HPDE6-E6E7 (cell line): ENCODE measurements around the gene LGALS1.

Experiments used
- DNase-seq: peaks from one replicate; pipeline ENCODE4 v3.0.0; 2011; ENCODE audit warnings: missing footprints; ENCODE audit errors: extremely low spot score

LGALS1 gene

DNA sequence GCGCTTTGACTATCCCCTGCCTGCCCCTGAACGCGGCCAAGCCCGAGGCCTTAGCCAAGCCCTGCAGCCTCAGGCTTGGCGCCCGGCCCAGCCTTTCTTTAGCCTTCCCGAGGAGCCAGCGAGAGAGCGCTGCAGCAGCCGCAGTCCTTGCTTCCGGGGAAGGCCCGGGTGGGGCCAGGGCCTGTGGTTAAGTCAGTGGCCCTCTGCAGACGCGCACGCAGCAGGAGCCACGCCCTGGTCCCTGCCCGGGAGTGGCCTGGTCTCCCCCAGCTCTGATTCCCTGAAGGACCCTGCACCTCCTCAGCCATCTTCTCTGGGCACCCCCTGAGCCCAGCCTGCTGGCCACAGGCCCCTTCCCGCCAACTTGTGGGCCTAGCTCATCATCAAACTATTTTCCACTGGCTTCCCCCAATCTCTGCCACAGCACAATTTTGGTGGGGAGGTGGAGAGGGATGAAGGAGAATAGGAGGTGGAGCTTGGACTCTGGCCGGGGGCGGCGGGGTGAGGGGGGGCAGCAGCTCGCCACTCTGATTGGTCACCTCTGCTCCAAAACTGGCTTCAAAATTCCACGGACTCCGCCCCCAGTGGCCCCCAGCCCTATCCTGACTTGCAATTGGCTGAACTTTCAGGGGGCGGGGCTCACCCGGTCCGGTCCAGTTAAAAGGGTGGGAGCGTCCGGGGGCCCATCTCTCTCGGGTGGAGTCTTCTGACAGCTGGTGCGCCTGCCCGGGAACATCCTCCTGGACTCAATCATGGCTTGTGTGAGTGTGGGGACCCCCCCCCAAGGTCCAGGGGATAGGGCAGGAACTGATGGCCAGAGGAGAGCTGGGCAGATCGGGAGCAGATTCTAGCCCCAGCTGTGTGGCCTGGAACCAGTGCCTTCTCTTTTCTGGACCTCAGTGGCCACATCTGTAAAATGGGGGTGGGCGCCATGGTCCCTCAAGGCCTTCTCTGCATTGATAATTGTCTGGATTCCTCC lies at the start of gene LGALS1:
TSS of gene LGALS1 (plus strand) at position 686 of the 979 bp plus-strand sequence. CDS start at position 753, 67 bp downstream.
- peak; percentile 80 for DNase-seq

DNA sequence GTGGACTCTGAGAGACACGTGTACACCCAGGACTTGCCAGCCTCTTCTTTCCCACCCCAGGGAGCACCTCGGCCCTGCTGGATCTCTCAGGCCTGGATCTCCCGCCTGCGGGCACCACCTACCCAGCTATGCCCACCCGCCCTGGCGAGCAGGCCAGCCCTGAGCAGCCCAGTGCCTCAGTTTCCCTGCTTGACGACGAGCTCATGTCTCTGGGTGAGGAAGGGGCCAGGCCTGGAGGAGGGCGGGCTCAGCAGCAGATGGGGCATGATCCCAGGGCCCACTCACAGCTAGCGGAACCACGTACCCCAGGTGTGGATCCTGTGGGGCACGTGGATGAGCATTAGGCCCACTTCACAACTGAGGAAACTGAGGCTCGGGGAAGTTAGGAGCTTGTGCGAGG lies 49.7 kb upstream of the LGALS1 start:
- no peak for DNase-seq

GRCh38 chr22:37626144-37626543 lies 49.3 kb upstream of the LGALS1 start:
- no peak for DNase-seq

GRCh38 chr22:37626556-37627075 lies 48.8 kb upstream of the LGALS1 start:
- no peak for DNase-seq

GRCh38 chr22:37627121-37627520 lies 48.3 kb upstream of the LGALS1 start:
- DNase-seq, result no peak

DNA sequence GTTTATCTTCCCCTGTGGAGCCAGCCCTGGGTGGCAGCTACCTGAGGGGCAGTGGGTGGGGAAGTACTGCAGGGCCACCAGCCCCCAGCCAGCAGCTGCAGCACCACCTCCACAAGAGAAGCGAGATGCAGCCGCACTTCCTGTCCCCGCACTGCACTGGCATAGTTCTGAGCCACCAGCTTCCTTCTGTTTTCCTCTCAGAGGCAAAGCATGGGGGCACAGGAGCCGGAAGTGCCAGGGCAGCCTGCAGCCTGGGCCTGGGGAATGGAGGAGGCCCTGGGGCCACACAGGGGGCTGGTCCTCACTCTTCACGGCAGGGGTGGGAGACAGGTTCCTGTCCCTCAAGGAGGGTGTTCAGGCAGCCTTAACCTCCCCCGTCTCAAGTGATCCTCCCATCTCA lies 47.9 kb upstream of the LGALS1 start:
- no peak for DNase-seq

DNA sequence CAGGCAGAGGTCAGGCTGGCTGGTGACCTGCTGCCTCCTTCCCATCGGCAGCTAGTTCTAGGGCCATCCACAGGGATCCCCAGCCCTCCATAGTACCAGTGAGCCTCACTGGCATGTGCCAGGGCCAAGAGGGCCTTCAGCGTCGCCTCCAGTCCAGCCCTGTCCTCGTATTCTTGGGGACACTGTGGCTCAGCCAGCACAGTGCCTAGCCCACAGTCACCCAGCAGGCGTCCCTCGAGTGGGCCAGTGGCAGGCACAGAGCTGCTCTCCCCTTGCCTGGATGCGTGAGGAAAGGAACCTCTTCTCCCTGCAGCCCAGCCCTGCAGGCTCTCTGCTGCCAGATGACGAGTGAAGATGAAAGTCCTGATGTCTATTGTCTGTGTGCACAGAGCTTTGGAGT lies 46.6 kb upstream of the LGALS1 start:
- no peak for DNase-seq

GRCh38 chr22:37629928-37630327 lies 45.5 kb upstream of the LGALS1 start:
- DNase-seq, result no peak

DNA sequence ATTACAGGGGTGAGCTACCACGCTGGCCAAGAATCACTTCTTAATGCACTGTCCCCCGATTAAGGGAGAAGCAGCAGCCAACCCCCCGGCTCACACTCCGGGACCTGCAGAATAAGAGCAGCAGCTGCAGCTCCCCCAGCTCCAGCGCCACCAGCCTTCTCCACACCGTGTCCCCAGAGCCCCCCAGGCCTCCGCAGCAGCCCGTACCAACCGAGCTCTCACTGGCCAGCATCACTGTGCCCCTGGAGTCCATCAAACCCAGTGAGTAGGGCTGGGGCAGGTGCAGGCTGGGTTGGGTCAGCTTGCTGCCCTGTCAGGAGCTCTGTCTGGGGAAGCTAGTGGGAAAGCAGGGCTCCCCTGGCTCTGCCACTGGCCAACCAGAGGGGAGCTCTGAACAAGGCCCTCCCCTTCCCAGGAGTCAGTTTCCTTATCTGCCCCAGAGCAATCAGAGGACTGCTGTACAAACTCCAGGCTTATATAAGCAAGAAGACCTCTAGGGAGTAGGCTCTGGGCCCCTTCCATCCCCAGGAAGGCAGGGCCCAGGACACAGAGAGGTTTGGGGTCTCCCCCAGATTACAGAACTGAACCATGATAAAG lies 44.5 kb upstream of the LGALS1 start:
- DNase-seq, result no peak

DNA sequence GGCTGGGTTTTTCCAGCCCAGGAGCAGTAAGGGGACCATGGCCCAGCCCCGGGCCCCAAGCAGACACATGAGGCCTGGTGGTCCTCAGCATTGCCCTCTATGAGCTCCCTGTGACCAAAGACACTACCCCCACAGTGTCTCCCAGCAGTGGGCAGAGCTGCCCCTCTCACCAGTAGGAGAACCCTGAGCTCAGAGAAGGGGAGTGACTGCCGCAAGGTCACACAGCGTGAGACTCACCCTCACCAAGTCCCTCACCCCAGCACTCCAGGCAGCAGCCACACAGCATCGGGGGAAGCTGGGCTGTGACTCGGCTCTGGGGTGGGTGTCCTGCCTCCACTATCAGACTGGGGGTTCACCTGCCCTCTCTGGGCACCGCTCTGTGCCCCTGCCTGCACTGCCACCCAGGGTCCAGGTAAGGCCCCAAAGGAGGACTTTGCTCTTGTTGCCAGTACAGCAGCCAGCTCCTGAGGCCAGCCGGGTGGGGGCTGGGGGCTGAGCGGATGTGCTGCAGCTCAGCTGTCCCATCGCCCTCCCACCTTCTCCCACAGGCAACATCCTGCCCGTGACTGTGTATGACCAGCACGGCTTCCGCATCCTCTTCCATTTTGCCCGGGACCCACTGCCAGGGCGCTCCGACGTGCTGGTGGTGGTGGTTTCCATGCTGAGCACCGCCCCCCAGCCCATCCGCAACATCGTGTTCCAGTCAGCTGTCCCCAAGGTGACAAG lies 43.8 kb upstream of the LGALS1 start:
- no peak for DNase-seq

- no peak for DNase-seq
Observed at GRCh38 chr22:37632174-37633088, 43.0 kb upstream of the LGALS1 start.

DNA sequence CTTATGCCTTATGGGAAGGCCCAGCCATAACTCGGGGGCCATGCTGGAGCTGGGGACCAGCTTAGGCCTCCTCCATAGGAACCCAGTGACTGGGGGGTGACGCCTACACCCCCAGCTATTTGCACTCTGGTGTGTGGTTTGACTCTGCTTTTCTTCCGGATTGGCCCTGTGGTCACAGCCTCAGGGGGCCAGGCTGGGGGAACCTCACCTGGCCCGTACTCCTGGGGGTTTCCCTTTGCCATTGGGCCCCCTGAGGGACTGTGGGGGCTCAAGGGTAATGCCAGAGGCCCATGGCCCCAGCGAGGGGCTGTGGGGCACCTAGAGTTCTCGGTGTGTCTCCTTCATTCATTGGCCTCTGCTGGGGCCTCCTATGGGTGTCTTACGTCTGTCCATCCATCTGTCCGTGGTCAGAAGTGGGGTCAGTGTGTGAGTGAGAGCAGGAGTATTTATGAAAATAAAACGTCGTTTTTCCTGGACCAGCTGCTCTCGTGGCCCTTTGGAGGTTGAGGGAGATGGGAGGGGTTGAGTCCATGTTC lies 42.3 kb upstream of the LGALS1 start:
- DNase-seq, result no peak

DNA sequence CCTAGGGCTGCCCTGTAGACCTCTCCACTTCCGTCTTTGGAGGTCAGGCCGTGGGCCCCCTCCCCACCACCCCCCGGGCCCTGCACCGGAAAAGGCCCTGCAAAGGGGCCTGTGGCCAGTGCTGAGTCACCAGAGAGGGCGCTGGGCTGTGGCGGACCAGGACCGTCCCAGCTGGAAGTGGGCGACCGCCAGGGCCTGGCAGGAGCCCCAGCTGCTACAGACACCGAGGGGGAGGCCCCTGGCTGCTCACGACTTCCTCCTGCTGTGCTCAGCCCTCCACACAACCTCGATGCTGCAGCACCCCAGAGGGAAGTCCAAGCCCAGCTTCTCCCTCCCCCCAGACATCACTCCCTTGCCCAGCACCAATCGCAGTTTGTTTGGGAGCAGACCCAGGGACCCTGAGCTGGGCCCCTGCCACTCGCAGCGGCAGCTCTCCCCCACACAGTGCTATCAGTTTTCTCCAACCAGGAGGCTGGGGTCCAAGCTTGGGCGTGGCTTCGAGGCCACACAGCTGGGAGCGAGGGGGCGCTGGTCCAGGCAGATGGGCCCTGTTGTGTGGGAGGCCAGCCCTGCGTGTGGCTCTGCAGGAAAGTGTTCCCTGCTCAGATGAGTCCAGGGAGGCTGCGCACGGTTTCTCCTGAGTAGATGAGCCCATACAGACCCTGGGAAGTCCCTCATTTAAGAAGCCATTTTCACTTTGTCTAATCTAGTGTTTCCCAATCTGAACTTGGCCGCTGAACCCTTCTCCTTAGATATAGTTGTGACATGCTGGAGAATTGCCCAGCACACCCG lies 41.6 kb upstream of the LGALS1 start:
- DNase-seq, result no peak

- no peak for DNase-seq
Observed at GRCh38 chr22:37634417-37634924, 41.0 kb upstream of the LGALS1 start.

- DNase-seq, result no peak
Observed at GRCh38 chr22:37635157-37635556, 40.3 kb upstream of the LGALS1 start.

DNA sequence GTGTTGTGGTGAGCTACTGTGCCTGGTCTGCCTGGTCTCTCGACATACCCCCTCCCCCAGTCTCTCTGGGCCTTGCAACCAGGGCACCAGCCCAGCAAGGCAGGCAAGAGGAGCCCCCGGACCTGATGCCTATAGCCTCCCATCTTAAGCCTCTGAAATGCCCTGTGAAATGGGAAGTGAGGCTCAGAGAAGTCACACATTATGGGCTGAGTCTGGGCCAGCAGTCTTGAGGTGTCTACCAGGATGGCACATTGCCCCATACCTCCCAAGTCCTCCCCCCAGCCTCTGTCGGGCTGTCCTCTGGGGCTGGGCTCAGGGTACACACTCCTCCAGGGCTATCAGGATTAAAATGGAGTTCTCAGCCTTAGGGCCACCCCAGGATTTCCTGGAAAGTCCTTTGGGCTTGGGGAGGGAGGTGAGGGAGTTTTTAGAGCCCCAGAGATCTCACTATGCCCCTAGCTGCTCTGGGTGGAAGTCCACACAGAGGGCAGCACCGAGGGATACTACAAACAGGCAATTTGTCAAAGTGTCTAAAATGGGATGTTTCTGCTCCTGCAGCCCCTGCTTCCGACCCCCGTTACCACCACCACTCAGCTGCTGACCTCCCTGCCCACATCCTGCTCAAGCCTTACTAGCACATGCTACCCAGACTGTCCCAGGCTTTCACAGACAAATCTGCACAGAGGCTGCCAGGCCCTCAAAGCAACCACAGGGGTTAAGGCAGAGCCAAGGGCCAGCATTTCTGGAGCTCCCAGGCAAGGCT lies 39.1 kb upstream of the LGALS1 start:
- no peak for DNase-seq

DNA sequence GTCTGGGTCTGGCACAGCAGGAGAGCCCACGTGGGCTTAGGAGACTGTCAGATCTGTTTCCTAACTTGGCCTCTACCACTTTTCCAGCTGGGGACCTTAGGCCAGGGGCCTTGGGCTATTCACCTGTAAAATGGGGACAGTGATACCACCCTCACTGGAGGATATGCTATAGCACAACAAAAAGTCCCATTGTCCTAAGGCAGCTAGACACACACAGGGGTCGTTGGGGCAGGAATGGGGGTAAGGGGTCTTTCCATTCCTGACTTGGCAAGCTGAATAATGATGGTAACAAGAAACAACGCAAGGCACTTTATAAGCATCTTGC lies 38.5 kb upstream of the LGALS1 start:
- DNase-seq, result no peak

DNA sequence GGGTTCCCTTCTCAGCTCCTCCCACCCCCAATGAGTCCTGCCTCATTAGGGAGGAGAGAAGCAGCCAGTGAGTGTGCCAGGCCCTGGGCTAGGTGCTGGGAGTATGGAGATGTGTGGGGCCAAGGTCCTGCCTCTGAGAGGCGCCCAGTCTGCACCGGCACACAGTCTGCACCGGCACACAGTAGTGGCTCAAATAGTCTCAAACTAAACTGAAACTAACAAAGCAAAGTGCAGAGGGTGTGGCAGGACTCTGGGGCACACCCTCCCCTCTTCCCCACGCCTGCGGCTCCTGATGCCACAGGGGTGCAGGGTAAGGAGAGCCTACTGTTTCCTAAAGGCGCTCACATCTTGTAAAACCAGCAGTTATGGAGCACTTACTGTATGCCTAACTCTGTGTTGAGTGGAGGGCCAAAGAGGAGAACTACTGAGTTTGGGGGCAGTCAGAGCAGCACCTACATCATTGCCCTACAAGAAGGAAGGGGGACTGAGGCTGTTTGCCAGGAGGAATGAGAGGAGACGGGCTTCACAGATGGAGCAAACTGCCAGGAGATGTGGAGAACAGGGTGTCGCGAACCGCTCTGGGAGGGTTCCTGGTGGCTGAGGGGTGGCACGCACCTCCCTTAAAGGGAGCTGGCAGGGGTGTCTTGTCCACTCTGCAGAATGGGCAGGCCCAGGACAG lies 36.9 kb upstream of the LGALS1 start:
- DNase-seq, result no peak
